ENCODE measurements around the gene SYT12.
A peak's percentile ranks its signal among the peaks of the same experiment; 100 is the strongest.
"Not testable (repeated sequence)": the region's sequence is repeated elsewhere in the genome, so short reads cannot be mapped to it uniquely, and the experiment has no call there.

The SYT12 gene

DNA sequence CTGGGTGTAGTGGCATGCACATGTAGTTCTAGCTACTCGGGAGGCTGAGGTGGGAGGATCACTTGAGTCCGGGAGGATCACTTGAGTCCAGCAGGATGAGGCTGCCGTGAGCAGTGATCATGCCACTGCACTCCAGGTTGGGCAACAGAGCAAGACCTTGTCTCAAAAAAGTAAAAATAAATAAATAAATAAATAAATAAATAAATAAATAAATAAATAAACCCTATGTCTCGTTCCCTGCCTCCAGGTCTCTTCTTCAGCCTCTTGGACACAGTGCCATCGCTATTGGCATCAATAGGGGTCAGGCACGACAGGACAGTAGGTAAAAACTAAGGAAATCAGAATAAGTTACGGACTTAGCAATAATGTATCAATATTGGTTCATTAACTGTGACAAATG lies 23.4 kb upstream of the SYT12 start:
- no peak for DNase-seq

DNA sequence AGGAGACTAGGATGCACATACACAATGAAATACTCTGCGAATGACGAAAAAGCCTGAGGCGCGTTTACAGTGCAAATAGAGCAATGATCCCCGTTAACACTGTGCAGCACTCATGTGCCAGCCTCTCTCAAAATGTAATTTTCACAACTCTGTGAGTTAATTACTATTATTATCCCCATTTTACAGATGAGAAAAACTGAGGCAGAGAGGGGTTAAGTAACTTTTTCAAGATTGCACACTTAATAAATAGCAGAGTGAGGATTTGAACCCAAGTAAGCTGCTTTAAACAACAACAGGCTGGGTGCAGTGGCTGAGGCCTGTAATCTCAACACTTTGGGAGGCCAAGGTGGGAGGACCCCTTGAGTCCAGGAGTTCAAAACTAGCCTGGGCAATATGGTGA lies 21.6 kb upstream of the SYT12 start:
- no peak for DNase-seq

DNA sequence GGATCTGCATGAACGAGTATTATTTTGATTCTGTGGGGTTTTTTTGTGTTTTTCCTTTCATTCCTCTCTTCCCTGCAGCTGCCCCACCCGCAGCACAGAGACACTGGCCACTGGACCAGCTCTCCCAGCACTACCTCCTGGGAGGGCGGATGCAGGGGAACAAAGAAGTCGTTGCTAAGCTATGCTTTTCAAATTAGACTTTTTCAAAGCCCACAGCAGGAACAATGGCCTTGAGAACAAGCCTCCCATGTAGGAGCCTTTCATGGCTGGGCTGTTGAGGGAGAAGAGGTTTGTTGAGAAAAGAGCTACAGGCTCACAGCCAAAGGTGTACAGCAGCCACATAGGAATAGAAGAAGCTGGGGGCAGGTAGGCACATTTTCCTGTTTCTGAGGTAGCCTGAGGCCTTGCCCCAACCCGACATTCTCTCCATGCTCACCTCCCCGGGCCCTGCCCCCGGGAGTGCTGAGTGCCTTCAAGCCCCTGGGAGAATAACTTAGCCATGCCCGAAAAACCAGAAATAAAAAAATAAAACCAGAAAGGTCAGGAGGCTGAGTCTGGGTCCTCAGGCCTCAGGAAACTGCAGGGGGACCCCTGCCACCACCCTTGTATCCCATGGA lies 20.5 kb upstream of the SYT12 start:
- DNase-seq = no peak

DNA sequence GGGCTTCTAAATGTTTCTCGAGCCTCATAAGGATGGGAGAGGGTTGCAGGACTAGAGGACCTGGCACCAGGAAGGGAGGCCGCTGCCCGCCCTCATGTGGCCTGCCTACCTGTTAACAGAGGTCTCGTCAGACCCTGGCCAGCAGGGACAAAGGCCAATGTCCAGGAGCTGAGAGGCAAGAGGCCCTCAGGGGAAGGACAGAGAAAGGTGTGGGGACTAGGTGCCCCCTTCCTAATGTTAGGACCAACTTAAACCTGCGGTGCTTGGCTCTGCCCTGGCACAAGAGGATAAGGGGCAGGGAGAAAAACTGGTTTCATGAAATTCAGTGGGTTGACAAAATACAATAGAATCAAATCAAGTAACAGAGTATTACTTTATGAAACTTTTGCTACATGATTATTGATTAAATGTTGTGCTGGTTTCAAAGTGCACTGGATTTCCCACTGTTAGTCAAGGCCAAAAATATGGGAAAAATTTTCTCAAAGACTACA lies 20.0 kb upstream of the SYT12 start:
- DNase-seq = no peak

DNA sequence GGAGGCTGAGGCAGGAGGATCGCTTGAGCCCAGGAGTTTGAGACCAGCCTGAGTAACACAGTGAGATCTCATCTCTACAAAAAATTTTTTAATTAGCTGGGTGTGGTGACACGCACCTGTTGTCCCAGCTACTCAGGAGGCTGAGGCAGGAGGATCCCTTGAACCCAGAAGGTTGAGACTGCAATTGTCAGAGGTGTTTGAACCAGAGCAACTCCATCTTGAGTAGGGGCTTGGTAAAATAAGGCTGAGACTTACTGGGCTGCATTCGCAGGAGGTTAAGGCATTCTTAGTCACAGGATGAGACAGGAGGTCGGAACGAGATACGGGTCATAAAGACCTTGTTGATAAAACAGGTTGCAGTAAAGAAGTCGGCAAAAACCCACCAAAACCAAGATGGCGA lies 17.7 kb upstream of the SYT12 start:
- not testable (repeated sequence) for DNase-seq

- DNase-seq = peak; percentile 60
Observed at GRCh38 chr11:67006029-67006884, 16.7 kb upstream of the SYT12 start.

- no peak for DNase-seq
Observed at GRCh38 chr11:67007126-67007525, 15.8 kb upstream of the SYT12 start.

GRCh38 chr11:67010296-67010905 lies 12.5 kb upstream of the SYT12 start:
- no peak for DNase-seq

DNA sequence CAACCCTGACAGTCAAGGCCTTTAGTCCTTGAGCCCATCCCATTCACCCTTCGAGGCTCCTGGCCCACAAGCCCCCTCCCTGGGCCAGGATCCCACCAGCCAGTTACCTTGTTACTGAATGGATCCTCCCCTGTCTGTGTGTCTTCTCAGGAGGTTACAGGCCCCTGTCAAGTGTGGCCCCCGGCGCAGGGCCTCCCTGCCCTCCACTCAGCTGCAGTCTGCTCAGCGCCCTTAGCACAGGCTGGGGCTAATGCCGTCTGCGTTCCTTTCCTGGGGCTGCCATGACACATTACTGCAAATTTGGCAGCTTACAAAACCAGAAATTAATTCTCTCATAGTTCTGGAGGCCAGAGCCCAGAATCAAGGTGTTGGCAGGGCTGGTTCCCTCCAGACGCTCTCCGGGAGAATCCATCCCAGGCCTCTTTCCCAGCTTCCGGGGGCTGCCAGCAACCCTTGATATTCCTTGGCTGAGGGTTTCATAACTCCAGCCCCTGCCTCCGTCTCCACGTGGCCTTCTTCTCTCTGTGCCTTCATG lies 9.4 kb upstream of the SYT12 start:
- DNase-seq = no peak

DNA sequence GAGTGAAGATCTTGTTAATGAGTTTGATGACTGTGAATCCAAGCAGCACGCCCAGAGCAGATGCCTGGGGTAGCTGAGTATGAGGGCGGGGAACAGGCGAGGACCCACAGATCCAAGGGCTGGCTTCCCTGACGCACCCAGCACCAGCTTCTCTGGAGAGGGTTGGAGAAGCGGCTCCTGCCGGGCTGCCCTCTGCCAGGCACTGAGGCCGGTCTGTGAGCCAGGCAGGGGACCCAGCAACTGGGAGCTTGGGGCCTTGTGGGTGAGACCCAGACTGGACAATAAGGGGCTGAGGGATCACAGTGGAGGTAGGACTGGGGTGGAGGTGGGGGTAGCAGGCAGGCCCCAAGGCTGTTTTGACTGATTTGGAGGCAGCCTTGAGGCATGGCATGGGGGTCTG lies 8.6 kb upstream of the SYT12 start:
- DNase-seq = no peak

DNA sequence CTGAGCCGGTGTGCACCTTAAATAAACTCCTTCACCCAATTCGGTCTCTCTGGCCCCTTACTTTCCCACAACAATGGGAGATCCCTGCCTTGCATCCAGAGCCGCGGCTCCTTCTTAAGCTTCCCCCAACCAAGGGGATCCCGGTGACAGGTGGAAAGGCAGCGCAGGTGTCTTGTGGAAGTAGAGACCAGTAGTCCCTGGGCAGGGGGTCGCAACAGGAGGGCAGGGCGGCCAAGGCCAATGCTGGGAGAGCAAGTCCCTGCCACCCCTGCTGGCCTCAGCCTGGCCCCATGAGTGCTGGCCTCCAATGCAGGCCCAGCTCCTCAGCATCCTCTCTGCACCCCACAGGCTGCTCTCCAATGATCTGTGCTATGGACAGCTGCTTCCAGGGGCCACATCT lies 7.9 kb upstream of the SYT12 start:
- no peak for DNase-seq

GRCh38 chr11:67016550-67016949 lies 6.4 kb upstream of the SYT12 start:
- no peak for DNase-seq

GRCh38 chr11:67020949-67021348 lies 2.0 kb upstream of the SYT12 start:
- no peak for DNase-seq

GRCh38 chr11:67022341-67022933 lies 497 bp upstream of the SYT12 start:
- no peak for DNase-seq

DNA sequence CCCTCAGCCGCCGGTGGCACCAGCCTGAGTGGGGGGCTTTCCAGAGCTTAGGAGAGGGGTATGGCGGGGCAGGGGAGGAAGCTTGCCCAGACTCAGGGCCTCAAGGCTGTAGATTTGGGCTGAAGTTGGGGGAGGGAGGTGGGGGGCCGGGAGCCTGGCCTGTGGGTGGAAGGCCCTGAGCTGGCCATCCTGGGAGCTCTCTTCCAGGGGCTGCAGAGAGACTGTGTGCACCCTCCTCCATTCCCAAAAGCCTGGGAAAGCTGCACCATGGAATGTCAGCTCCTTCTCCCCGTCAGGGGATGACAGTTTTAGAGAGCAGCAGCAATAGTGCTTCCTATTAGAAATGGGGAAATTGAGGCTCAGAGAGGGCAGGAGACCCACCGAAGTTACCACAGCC lies 1.0 kb downstream of the SYT12 start:
- no peak for DNase-seq

DNA sequence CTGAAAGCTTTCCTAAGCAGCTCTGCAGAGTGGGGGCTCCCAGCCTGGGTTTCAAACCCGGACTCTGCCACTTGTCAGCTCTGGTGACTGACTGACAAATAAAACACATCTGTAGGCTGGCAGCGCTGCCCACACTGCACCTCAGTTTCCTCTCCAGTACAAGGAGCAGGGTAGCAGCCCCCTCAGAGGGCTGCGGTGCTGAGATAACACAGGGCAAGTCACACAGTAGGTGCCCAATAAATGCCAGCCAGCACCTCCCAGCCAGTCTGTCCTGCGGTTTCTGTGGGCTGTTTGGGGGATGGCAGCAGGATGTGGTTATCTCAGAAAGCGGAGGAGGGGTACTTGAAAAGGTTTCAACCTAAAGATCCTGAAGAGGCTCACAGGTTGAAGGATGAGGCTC lies 1.5 kb downstream of the SYT12 start:
- peak; percentile 81 for DNase-seq

- DNase-seq = peak; percentile 30
Observed at GRCh38 chr11:67024966-67025365, 2.0 kb downstream of the SYT12 start.

DNA sequence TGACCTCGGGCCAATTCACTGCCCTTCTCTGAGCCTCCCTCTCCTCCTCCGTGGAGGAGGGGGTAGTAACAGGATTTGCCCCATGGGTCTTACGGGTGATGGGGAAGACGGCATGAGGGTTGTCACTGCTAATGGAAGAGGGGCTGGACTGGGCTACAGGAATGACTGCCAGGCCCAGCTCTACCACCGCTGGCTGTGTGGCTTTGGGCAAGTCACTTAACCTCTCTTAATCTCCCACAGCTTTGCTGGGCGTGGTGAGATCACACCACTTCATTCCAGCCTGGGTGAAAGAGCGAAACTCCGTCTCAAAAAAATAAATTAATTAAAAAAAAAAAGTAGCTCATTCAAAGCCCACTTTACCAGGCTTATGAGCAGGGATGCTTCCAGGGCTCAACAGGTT lies 2.8 kb downstream of the SYT12 start:
- DNase-seq = no peak

- no peak for DNase-seq
Observed at GRCh38 chr11:67026941-67027340, 4.0 kb downstream of the SYT12 start.

- no peak for DNase-seq
Observed at GRCh38 chr11:67027483-67027930, 4.6 kb downstream of the SYT12 start.

DNA sequence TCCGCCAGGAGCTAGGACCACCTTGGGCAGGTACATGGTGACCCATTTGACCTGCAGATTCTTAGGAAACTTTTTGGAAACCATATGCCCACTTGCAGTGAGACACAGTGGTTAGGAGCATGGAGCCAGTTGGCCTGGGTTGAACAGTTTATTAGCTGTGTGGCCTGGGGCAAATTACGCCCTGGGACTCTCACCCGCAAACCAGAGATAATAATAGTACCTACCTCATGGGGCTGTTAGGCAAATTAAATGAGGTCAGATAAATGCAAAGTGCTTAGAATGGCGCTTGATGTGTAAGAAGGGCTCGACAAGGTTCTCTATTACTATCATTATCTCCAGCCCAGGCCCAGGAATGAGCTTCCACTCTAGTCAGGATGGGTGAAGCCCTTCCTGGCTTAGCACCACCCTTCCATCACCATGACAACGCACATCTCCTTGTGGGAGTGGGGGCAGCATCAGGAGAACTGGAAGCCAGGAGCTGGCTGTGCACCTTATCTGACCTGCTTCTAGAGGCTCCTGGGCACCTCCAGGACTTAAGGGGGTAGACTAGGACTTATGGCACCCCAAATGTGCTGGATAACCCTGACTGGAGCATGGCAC lies 5.1 kb downstream of the SYT12 start:
- DNase-seq = no peak

DNA sequence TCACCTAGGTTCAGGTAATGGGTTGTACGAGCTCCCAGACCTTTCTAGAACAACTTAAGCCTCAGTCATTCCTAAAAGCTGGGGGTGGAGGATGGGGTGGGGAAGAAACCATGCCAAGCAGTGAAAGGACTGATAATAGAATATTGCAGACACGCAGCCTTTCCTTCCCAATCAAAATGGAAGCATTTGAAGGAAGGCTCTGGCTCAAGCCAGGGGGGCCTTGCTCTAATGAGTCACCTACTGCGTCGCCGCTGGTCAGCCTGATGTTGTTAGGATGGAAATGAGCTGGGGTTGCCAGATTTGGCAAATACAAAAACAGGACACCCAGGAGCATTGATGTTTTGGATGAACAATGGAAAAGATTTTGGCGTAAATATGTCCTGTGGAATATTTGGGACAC lies 6.2 kb downstream of the SYT12 start:
- no peak for DNase-seq

- DNase-seq = no peak
Observed at GRCh38 chr11:67030976-67031375, 8.0 kb downstream of the SYT12 start.

Data from hematopoietic multipotent progenitor cell treated with erythropoietin and hydrocortisone succinate and interleukin-3 and kit ligand, for 6 days (in vitro differentiated cells).